Calu3 (cell line): ENCODE measurements around the gene DGCR2. TPM values are rescaled to one million over a fixed set of nuclear protein-coding genes. Genes with fewer than 3 reads are reported as not detected.
"Not testable (repeated sequence)": the region's sequence is repeated elsewhere in the genome, so short reads cannot be mapped to it uniquely, and the experiment has no call there.

Experiments
- BruUV-seq: library from RNA; stranded (reverse); fragments of 400-500 nt; replicated peaks from 2 replicates; lab custom pipeline; 2021; lab: Mats Ljungman, UMichigan
- CTCF ChIA-PET: fragments of 300-600 bp; sonication (Branson Sonifier 250); formaldehyde crosslinking; loops from one replicate; lab custom pipeline; 2022; ENCODE audit warnings: antibody characterized with exemption; lab: Charles Lee
- DNase-seq: peaks from one replicate; pipeline ENCODE4 v3.0.0; 2022
- H3K27ac Mint-ChIP-seq: one replicate; pipeline ENCODE4 v1.8.0; 2022; ENCODE audit warnings: mixed read lengths; ENCODE audit not compliant: unreplicated experiment
- H3K27me3 Mint-ChIP-seq: one replicate; pipeline ENCODE4 v1.8.0; 2022; ENCODE audit warnings: mixed read lengths; ENCODE audit not compliant: unreplicated experiment
- H3K36me3 Mint-ChIP-seq: one replicate; pipeline ENCODE4 v1.8.0; 2022; ENCODE audit warnings: mild to moderate bottlenecking, moderate library complexity, mixed read lengths; ENCODE audit not compliant: insufficient read depth, unreplicated experiment
- H3K4me1 Mint-ChIP-seq: one replicate; pipeline ENCODE4 v1.8.0; 2022; ENCODE audit warnings: mild to moderate bottlenecking, low read depth, mixed read lengths; ENCODE audit not compliant: unreplicated experiment
- H3K4me3 Mint-ChIP-seq: one replicate; pipeline ENCODE4 v1.8.0; 2022; ENCODE audit warnings: mild to moderate bottlenecking, low read depth, moderate library complexity, mixed read lengths; ENCODE audit not compliant: unreplicated experiment
- H3K9me3 Mint-ChIP-seq: one replicate; pipeline ENCODE4 v1.8.0; 2022; ENCODE audit warnings: low read depth, mixed read lengths; ENCODE audit not compliant: unreplicated experiment
- CTCF ChIP-seq: fragments of 200-600 bp; IDR thresholded peaks from one replicate; pipeline ENCODE4 v1.8.0; 2022; ENCODE audit warnings: antibody characterized with exemption; ENCODE audit not compliant: unreplicated experiment
- intact Hi-C: fragments of 100-400 bp; cut with micrococcal nuclease; formaldehyde crosslinking; loops from one replicate; pipeline ENCODE4 v1.10.0; 2022; ENCODE audit not compliant: unreplicated experiment
- total RNA-seq: library from RNA; stranded (reverse); gene quantifications from 2 replicates; pipeline ENCODE4 v1.2.3, GENCODE V29; 2022

The DGCR2 gene
- total RNA-seq, 1 experiment from 2014 or later, result 76.4 TPM

GRCh38 chr22:19019029-19019678 is 103.1 kb downstream of the DGCR2 start:
- H3K27ac Mint-ChIP-seq, result no peak overlapping the region
- H3K27me3 Mint-ChIP-seq, result peaks cover 41% of the 10 kb centered on the region
- no peak for DNase-seq
- TF ChIP-seq CTCF, result no peak
- CTCF ChIA-PET, result interaction anchor here (0.6 kb wide), 1 partner anchor 12 kb away, joined by 4 read pairs; no protein-coding TSS in a partner anchor
- intact Hi-C loops, result no loop called here
- H3K36me3 Mint-ChIP-seq, result no peaks in the 10 kb centered on the region
- no peak overlapping the region for H3K4me3 Mint-ChIP-seq
- H3K4me1 Mint-ChIP-seq, result no peaks in the 10 kb centered on the region
- no peaks in the 10 kb centered on the region for H3K9me3 Mint-ChIP-seq
- BruUV-seq, result no TSS peak

- Mint-ChIP-seq H3K4me1 (no peaks in the 10 kb centered on the region), H3K27ac (no peak overlapping the region), H3K36me3 (no peaks in the 10 kb centered on the region), H3K9me3 (no peaks in the 10 kb centered on the region), H3K27me3 (peaks cover 32% of the 10 kb centered on the region), H3K4me3 (no peak overlapping the region)
- CTCF ChIA-PET, result no interaction called here
- BruUV-seq, result no TSS peak
- TF ChIP-seq CTCF, result no peak
- DNase-seq, result no peak
- intact Hi-C loops, result no loop called here
Observed at GRCh38 chr22:19018256-19018655, 104.0 kb downstream of the DGCR2 start.

- H3K27me3 Mint-ChIP-seq, result peaks cover 29% of the 10 kb centered on the region
- H3K4me3 Mint-ChIP-seq, result no peak overlapping the region
- TF ChIP-seq CTCF, result no peak
- peaks cover 4% of the 10 kb centered on the region for H3K36me3 Mint-ChIP-seq
- no peak for DNase-seq
- CTCF ChIA-PET, result no interaction called here
- H3K9me3 Mint-ChIP-seq, result no peaks in the 10 kb centered on the region
- peaks cover 12% of the 10 kb centered on the region for H3K4me1 Mint-ChIP-seq
- no peak overlapping the region for H3K27ac Mint-ChIP-seq
- no TSS peak for BruUV-seq
- intact Hi-C loops, result no loop called here
Observed at GRCh38 chr22:19016081-19016766, 106.0 kb downstream of the DGCR2 start.

GRCh38 chr22:19014886-19015285 is 107.3 kb downstream of the DGCR2 start:
- H3K36me3 Mint-ChIP-seq, result peaks cover 4% of the 10 kb centered on the region
- H3K27ac Mint-ChIP-seq, result no peak overlapping the region
- DNase-seq, result no peak
- no peak for TF ChIP-seq CTCF
- H3K9me3 Mint-ChIP-seq, result no peaks in the 10 kb centered on the region
- H3K4me3 Mint-ChIP-seq, result no peak overlapping the region
- intact Hi-C loops, result no loop called here
- BruUV-seq, result no TSS peak
- CTCF ChIA-PET, result interaction anchor here (0.6 to 1.1 kb wide), 2 partner anchors 33 to 751 kb away, joined by 3 to 4 read pairs; no protein-coding TSS in a partner anchor
- peaks cover 19% of the 10 kb centered on the region for H3K4me1 Mint-ChIP-seq
- peaks cover 16% of the 10 kb centered on the region for H3K27me3 Mint-ChIP-seq

- not testable (repeated sequence) for DNase-seq, H3K27ac Mint-ChIP-seq
Observed at GRCh38 chr22:19013881-19014598, 108.2 kb downstream of the DGCR2 start.

GRCh38 chr22:19013411-19013810 is 108.8 kb downstream of the DGCR2 start:
- intact Hi-C loops, H3K27ac Mint-ChIP-seq: not testable (repeated sequence)

More at GRCh38 chr22:19013881-19014598, 108.2 kb downstream of the DGCR2 start:
- H3K9me3 Mint-ChIP-seq, BruUV-seq, H3K36me3 Mint-ChIP-seq, H3K27me3 Mint-ChIP-seq, intact Hi-C loops, H3K4me3 Mint-ChIP-seq: not testable (repeated sequence)
- H3K4me1 Mint-ChIP-seq, result peaks cover 19% of the 10 kb centered on the region
- CTCF ChIA-PET, result interaction anchor here (0.5 to 1.1 kb wide), 5 partner anchors 9 to 43 kb away, joined by 4 to 5 read pairs (median 4); no protein-coding TSS in a partner anchor

More at GRCh38 chr22:19013411-19013810, 108.8 kb downstream of the DGCR2 start:
- DNase-seq, BruUV-seq, H3K36me3 Mint-ChIP-seq, H3K9me3 Mint-ChIP-seq, H3K27me3 Mint-ChIP-seq, H3K4me3 Mint-ChIP-seq: not testable (repeated sequence)
- H3K4me1 Mint-ChIP-seq, result peaks cover 19% of the 10 kb centered on the region
- CTCF ChIA-PET, result interaction anchor here (0.6 kb wide), 1 partner anchor 598 kb away, joined by 6 read pairs; no protein-coding TSS in a partner anchor
